NB4 (cell line): ENCODE measurements around the gene OTUB1.

ENCODE experiments used
- MAX ChIP-seq: IDR thresholded peaks from 2 replicates; pipeline ENCODE4 v1.6.1; 2011; ENCODE audit warnings: low read depth, low read length
- MYC ChIP-seq: IDR thresholded peaks from 2 replicates; pipeline ENCODE4 v1.6.1; 2011; ENCODE audit warnings: low read depth, low read length
- POLR2A ChIP-seq: IDR thresholded peaks from 2 replicates; pipeline ENCODE4 v1.6.1; 2011; ENCODE audit warnings: mild to moderate bottlenecking; ENCODE audit not compliant: insufficient read length; ENCODE audit errors: extremely low read depth
- TF ChIP-seq, protein P1 (sequence below): IDR thresholded peaks from one replicate; pipeline ENCODE4 v1.5.1; 2012; ENCODE audit warnings: low read depth, low read length

DNA sequence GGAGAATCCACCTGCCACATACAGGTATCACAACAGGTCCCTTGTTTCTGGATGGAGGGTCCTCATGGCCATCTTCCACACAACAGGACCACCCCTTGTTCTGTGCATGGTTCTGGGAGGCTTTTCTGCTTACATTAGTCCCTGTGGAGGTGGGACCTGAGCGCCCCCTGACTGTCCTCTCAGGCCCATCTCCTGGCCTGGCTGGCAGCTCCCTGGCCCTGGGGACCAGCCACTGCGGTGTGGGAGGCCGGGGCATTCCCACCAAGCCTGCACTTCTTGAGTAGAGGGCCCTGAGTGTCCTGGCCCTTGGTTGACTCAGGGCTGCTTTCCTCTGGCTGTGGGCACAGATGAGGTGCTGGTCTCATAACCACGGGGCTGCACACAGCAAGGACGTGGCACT lies 6.8 kb upstream of the OTUB1 start:
- TF ChIP-seq, protein P1, sequence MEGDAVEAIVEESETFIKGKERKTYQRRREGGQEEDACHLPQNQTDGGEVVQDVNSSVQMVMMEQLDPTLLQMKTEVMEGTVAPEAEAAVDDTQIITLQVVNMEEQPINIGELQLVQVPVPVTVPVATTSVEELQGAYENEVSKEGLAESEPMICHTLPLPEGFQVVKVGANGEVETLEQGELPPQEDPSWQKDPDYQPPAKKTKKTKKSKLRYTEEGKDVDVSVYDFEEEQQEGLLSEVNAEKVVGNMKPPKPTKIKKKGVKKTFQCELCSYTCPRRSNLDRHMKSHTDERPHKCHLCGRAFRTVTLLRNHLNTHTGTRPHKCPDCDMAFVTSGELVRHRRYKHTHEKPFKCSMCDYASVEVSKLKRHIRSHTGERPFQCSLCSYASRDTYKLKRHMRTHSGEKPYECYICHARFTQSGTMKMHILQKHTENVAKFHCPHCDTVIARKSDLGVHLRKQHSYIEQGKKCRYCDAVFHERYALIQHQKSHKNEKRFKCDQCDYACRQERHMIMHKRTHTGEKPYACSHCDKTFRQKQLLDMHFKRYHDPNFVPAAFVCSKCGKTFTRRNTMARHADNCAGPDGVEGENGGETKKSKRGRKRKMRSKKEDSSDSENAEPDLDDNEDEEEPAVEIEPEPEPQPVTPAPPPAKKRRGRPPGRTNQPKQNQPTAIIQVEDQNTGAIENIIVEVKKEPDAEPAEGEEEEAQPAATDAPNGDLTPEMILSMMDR: no peak
- no peak for TF ChIP-seq POLR2A
- no peak for TF ChIP-seq MAX
- TF ChIP-seq MYC: no peak
